ENCODE measurements around the gene NF2. TPM values are rescaled to one million over a fixed set of nuclear protein-coding genes. Genes with fewer than 3 reads are reported as not detected.
"Not testable (repeated sequence)": the region's sequence is repeated elsewhere in the genome, so short reads cannot be mapped to it uniquely, and the experiment has no call there.

Gene NF2
- total and polyA plus RNA-seq, 7 donors: 12.8 to 59.7 (median 43.2) TPM

DNA sequence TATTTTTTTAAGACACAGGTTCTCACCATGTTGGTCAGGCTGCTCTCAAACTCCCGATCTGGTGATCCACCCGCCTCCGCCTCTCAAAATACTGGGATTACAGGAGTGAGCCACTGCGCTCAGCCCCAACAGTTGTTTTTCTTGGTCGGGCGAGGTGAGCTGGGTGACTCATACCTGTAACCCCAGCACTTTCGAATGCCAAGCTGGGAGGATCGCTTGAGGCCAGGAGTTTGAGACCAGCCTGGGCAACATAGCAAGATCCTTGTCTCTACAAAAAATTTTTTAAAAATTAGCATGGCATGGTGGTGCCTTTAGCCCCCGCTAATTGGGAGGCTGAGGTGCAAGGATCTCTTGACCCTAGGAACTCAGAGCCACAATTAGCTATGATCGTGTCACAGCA is 7.0 kb upstream of the NF2 start:
- no peaks in the 10 kb centered on the region for H3K4me1 ChIP-seq
- 90 to 91% (median 91%) methylated on average over 10 of the region's 10 CpGs for WGBS, 3 donors
- intact Hi-C loops (cut with DNase I): no loop called here
- DNase-seq (no peak), ATAC-seq (no peak)
- H3K4me3 ChIP-seq: no peak overlapping the region
- no peak overlapping the region for H3K27ac ChIP-seq
- no peaks in the 10 kb centered on the region for H3K36me3 ChIP-seq (ENCODE audit: insufficient read depth in 1 of 2, low read depth in 1 of 2)
- TF ChIP-seq CTCF (IDR thresholded peaks at IDR 0.05): no peak
- no peaks in the 10 kb centered on the region for H3K9me3 ChIP-seq
- H3K27me3 ChIP-seq (ENCODE audit: insufficient read depth in 3 of 3, low read length in 2 of 3): no peaks in the 10 kb centered on the region

DNA sequence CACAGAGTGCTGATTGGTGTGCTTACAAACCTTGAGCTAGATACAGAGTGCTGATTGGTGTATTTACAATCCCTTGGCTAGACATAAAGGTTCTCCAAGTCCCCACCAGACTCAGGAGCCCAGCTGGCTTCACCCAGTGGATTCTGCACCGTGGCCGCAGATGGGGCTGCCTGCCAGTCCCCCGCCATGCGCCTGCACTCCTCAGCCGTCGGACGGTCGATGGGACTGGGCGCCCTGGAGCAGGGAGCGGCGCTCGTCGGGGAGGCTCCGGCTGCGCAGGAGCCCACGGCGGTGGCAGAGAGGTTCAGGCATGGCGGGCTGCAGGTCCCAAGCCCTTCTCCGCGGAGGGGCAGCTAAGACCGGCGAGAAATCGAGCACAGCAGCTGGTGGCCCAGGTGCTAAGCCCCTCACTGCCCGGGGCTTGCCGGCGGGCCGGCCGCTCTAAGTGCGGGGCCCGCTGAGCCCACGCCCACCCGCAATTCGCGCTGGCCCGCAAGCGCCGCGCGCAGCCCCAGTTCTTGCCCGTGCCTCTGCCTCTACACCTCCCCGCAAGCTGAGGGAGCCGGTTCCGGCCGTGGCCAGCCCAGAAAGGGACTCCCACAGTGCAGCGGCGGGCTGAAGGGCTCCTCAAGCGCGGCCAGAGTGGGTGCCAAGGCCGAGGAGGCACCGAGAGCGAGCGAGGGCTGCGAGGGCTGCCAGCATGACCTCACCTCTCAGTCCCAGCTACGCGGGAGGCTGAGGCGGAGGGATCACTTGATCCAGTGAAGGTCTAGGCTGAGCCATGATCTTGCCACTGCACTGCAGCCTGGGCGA is 5.4 kb upstream of the NF2 start:
- intact Hi-C loops (cut with DNase I); H3K4me3 ChIP-seq; H3K9me3 ChIP-seq; ATAC-seq; H3K36me3 ChIP-seq (ENCODE audit: insufficient read depth in 1 of 2, low read depth in 1 of 2); H3K27ac ChIP-seq; H3K4me1 ChIP-seq; DNase-seq; H3K27me3 ChIP-seq (ENCODE audit: insufficient read depth in 3 of 3, low read length in 2 of 3): not testable (repeated sequence)
- 90 to 92% (median 90%) methylated on average over 53 to 57 of the region's 57 CpGs for WGBS, 3 donors

- no peak for TF ChIP-seq CTCF (IDR thresholded peaks at IDR 0.05)
- Histone ChIP-seq H3K4me3 (no peak overlapping the region), H3K36me3 (ENCODE audit: insufficient read depth in 1 of 2, low read depth in 1 of 2) (no peaks in the 10 kb centered on the region), H3K27ac (no peak overlapping the region), H3K4me1 (no peaks in the 10 kb centered on the region), H3K27me3 (ENCODE audit: insufficient read depth in 3 of 3, low read length in 2 of 3) (no peaks in the 10 kb centered on the region), H3K9me3 (no peaks in the 10 kb centered on the region)
- DNase-seq: no peak
- WGBS, 3 donors: 92 to 97% (median 96%) methylated on average over 3 of the region's 3 CpGs
- intact Hi-C loops (cut with DNase I): no loop called here
- ATAC-seq: no peak
Observed at GRCh38 chr22:29598684-29599020, 4.8 kb upstream of the NF2 start.

DNA sequence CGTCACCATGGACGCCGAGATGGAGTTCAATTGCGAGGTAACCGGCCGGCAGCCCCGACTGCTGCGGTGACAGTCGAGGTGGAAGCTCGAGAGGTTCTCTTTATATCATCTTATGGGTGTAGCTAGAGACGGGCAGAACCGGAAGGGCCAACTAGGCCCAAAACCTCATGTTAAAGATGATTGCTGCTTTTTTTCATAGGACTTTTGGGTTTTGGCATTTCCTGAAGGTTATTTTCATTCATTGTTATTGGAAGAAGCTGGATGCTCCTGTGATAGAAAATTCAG is 585 bp downstream of the NF2 start:
- no peaks in the 10 kb centered on the region for H3K27me3 ChIP-seq (ENCODE audit: insufficient read depth in 3 of 3, low read length in 2 of 3)
- 0% methylated on average over 12 of the region's 12 CpGs for WGBS, 3 donors
- H3K9me3 ChIP-seq: no peaks in the 10 kb centered on the region
- no peak for TF ChIP-seq CTCF (IDR thresholded peaks at IDR 0.05)
- ATAC-seq (no peak), DNase-seq (no peak)
- H3K4me3 ChIP-seq: peak overlapping the region; percentile 72
- peak overlapping the region; percentile 92 for H3K27ac ChIP-seq
- intact Hi-C loops (cut with DNase I): loop anchor here in 1 of 2 donors (5.0 kb wide), 1 partner anchor 52 kb away; the partner anchor contains the start of gene THOC5
- peaks cover 6% of the 10 kb centered on the region for H3K4me1 ChIP-seq
- peaks cover 0 to 3% of the 10 kb centered on the region in 2 donors for H3K36me3 ChIP-seq (ENCODE audit: insufficient read depth in 1 of 2, low read depth in 1 of 2)

DNA sequence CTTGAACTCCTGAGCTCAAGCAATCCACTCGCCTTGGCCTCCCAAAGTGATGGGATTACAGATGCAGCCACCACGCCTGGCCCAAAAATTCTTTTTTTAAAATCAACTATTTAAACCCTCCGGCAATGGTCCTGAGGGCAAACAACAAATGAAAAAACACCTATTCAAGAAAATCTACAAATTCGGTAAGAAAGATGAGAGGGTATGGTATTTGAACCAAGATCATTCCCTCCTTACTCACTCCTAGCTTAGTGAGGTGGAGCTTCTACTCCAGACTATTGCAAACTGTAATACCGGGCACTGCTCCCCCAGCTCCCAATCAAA is 2.1 kb downstream of the NF2 start:
- intact Hi-C loops (cut with DNase I): no loop called here
- no peak for ATAC-seq
- WGBS, 3 donors: 92 to 96% (median 93%) methylated on average over 5 of the region's 5 CpGs

More for the DNA sequence above, 2.1 kb downstream of the NF2 start:
- Histone ChIP-seq H3K4me3 (no peak overlapping the region), H3K4me1 (peaks cover 6% of the 10 kb centered on the region), H3K9me3 (no peaks in the 10 kb centered on the region), H3K27me3 (ENCODE audit: insufficient read depth in 3 of 3, low read length in 2 of 3) (no peaks in the 10 kb centered on the region), H3K27ac (no peak overlapping the region), H3K36me3 (ENCODE audit: insufficient read depth in 1 of 2, low read depth in 1 of 2) (peaks cover 0 to 3% of the 10 kb centered on the region in 2 donors)
- no peak for DNase-seq
- no peak for TF ChIP-seq CTCF (IDR thresholded peaks at IDR 0.05)

All from psoas muscle (tissue), 8 donors.